HG03095 (cell line): ENCODE results near the gene PHACTR3.

Experiments used
- ATAC-seq: cut with Tn5 transposase; IDR thresholded peaks from one replicate; pipeline ENCODE4 v1.9.1; 2021; ENCODE audit warnings: moderate library complexity; ENCODE audit not compliant: unreplicated experiment

PHACTR3 gene

DNA sequence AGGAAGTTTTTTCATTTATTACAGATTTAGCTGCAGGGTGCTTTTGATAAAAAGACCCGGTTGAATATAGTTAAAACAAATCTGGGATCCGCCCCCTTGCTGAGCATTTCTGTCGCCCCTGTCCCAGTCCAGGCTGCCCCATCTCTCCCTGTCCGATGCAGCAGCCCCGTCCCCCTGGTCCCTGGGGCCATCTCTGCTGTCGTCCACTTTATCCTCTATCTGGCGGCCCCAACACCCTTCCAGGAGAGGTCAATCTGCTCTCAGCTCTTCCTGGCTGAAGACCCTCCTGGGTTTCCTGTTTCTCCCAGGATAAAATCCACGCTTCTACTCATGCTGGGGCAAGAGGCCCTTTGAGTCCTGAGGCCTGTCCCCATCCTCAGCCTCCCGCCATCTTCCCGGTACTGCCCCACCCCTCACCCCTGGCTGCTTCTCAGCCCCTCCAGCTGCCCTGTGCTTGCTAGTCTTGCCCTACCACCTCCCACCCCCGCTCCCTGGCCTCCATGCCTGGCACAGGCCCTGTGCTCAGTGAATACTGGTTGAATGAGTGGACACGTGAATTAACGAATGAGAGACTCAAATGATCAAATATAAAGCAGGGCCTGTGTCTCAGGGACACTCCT is 16.0 kb upstream of the PHACTR3 start:
- no peak for ATAC-seq

DNA sequence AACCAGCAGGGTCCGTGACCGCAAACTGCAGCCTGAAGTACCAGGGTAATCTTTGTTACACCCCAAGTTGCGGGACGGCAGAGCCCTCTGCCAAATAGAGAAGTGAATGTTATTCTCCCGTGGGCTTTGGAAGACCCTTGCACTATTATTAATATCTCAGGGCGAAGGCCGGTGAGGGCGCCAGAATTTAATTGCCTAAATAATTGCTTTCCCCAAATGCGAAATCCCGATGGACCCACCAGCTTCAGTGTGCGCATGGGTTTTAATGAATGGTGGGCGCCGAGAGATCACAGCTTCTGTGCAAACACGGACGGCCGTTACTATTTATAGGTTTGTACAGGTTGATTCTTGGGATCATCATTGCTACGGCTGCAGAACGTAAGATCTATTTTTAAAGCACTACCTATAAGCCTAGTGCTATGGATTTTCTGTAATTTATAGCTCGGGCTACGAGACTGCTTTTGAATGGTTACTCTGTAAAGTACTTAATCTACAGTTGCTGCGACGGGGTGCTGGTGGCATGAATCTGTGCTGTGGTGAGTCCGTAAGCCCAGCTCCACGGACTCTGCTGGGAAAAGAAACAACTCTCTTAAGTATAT is 15.2 kb upstream of the PHACTR3 start:
- ATAC-seq = no peak

DNA sequence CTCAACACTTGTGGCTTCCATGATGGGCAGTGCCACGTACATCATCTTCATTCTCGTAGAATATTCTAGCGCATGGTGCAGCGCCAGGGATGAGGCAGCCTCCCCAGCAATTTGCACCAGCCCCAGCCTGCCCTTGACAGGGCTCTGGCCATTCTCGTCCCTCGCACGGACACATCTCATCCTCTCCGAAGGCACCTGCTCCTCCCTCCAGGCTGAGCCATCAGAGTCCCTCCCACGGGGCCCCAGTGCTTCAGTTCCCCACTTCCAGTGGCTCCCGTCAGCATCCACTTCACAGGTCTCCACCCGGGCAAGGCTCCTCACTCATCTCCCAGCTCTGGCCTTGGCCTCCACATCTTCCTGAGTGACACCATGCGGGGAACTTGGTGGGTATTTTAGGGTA is 13.3 kb upstream of the PHACTR3 start:
- ATAC-seq = no peak

DNA sequence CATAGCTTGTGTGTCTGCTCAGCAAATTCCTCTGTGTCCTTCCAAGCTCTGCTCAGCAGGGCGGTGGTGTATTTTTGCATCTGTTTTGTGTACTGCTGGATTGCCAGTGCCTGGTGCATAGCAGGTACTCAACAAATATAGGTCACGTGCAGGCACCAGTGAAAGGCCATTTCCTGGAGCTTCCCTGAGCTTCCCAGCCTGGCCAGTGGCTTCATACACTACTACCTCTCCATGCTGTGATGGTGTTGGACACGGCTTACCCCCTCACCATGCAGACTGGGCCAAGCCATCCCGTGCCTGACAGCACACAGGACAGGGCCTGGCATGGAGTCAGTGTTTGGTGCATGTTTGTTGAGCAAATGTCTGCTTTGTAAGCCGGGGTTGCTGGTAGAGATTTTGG is 7.7 kb upstream of the PHACTR3 start:
- no peak for ATAC-seq

DNA sequence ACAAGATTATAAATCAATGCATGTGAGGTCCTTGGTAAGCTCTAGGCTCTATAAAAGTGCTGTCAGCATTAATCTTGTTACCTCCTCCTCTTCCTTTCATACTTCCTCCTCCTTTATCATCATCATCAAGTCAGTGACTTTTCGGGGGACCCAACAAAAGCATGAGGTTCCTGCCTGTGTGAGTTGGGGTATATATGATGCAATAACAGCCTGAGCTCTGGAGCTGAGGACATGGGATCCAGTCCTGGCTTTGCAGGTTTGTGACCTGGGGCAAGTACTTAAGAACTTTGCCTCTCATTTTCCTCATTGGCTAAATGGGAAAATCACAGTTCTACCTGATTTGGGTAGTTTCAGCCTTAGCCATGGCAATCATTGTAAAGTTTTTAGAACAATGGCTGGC is 7.1 kb upstream of the PHACTR3 start:
- ATAC-seq = no peak

DNA sequence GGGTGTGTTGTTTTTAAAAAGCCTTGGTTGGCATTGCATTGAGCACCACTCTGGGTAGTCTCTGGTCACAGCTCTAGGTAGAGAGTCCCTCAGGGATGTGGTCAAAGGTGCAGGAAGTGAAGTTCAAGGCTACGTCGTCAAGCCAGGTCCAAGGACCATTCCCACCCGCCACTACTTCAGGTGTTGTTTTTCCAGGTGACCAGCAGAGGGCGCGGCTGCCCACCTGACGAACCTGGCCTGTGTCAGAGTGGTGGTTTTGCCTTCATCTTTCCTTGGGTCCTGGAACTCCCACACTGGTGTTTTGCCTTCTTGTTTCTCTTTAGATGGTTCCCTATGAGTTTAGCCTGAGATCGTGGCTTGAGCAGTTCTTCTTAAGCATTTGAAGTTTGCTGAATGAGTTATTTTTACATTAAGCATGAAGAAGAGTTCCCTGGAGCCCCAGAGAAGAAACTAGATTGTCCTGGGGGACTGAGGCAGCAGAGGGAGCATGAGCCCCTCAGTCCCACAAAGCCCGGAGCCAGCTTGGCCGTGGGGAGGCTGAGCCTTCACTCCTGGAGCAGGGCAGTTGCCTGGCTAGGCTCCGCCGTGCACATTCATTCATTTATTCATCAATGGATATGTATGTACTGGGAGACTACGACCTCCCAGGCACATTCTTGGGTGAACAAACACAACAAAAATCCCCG is 5.6 kb upstream of the PHACTR3 start:
- no peak for ATAC-seq

DNA sequence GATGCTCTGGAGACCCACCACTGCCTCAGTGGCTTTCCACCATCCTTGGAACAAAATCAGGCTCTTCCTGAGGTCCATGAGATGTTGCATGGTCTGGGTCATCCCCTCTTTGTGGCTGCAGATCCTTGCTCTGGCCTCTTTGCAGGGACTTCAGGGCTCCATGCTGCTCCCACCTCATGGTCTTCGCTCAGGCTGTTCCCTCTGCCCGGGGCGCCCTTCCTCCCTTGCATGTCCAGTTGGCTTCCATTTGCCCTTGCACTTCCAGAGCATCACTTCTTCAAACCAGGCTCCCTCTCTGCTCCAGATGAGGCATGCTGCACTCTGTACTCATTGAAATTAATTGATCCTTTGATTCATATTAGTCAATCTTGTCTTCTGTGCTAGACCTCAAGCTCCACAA is 4.4 kb upstream of the PHACTR3 start:
- no peak for ATAC-seq

DNA sequence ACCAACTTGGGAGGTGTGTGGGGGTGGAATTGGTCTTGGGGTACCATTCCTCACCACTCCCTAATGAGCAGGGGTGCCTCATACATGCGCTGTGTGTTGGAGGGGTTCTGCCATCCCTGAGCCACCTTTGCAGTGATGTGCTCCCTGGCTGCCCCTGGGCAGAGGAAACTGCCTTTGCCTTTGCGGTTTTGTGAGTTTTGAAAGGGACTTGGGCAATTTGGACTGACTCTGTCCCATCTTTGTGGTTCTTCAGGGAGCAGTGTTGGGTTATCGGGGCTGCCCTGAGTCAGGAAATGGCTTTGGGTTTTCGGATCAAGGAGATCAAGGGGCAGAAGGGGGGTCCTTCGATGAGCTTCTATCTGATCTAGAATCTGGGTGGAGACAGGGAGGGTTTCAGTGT is 3.9 kb upstream of the PHACTR3 start:
- ATAC-seq = no peak

DNA sequence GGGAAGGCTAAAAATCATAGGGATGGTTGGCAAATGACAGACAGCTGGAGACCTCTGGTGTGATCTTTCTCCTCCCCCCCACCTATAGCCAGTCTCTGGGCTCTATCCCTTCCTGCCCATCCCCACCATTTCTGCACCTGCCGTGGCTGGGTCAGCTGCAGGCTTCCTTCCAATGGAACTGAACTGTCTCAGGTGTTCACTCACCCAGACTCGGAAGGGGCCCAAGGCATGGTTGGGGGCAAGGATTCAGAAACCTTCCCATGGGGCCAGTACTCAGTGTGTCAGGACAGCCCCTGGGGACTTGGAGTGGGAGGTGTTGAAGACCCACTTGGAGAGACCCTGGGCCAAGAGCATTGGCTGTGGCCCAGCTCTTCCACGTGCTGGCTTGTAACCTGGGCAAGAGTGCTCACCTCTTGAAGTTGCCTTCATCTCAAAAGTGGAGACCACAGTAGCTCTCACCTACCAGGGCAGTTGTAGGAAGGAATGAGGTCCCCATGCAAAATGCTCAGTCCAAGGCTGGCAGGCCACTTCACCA is 1.7 kb upstream of the PHACTR3 start:
- no peak for ATAC-seq

DNA sequence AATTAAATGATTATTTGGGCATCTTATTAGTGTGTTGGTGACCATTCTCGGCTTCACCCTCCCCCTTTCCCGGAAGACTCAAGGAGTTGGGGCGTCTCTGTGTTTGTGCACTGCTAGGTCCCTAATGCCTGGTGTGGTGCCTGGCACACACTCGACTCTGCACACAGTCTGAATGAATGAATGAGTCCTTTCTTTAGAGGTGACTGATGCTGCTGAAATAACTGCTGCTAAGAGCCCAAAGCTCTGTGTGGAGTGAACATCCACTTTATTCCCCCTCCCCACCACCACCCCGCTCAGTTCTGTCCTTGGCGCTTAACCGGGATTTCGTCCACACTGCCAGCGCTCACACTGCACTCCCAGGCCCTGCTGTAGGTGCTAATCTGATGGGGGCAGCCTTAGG is 1.2 kb upstream of the PHACTR3 start:
- ATAC-seq = no peak

DNA sequence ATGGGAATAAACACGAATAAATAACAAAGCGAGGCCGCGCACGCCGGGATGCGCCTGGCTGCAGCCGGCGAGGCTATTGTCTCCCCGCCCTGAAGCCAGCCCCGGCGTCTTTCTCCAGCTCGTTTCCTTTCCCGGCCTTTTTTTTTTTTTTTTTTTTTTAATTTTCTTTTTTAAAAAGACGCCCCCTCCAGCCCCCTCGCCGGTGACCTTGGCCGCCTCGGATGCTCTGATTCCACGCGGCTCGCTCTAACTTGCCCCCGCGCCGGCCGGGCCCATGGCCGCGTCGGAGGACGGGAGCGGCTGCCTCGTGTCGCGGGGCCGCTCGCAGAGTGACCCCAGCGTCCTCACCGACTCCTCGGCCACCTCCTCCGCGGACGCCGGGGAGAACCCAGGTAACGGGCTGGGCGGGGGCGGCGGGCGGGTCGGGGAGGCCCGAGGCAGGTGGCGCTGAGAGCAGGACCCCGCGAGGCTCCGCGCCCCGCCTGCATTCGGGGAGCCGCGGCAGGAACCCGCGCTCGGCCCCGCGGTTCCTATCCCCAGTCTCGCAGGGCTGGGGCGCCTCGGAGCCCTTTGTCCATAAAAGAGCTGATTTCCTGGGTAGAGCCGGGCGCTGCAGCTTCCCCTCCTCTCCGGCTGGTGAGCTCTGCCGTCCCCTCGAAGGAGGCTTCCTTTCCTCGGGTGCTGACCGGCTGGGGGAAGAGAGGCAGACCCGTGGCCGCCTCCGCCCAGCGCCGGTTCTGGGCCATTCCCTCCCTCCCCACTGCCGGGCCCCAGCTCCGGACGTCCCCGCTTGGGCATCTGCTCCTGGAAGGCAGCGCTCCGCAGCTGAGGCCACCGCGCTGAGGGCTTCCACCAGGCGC is 631 bp downstream of the PHACTR3 start:
- ATAC-seq = no peak

DNA sequence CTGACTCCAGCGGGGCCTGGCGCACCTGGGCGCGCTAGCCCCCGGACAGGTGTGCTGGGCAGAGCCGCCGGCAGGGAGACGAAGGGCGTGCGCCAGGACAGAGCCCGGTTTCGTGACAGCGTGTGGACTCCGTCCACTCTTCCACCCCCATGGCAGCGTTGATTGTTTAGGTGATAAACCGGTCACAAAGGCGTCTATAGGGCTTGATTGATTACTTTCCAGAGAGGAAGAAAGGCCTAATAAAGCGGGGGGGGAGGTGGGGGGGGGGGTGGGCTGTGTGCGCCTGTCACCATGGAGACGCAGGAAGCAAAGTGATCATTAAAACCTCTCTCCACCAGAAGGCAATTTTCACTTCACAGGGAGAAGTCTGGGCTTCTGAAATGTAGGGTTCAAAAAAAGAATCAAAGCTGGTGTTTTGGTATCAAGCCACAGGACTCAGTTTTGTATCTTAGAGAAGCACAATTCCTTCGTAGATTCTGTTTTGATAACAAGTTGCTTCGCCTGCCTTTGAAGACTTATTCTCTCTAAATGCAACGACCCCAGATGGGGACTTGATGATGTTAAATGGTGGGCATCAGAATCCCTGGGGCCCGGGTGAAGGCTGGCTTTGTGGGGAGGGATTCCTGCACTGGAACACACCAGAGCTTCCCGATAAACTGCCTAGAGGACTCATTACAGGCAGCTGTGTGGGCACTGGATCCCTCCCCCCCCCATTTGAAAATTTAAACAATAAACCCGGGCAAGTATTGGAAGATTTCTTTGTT is 1.4 kb downstream of the PHACTR3 start:
- ATAC-seq = no peak

DNA sequence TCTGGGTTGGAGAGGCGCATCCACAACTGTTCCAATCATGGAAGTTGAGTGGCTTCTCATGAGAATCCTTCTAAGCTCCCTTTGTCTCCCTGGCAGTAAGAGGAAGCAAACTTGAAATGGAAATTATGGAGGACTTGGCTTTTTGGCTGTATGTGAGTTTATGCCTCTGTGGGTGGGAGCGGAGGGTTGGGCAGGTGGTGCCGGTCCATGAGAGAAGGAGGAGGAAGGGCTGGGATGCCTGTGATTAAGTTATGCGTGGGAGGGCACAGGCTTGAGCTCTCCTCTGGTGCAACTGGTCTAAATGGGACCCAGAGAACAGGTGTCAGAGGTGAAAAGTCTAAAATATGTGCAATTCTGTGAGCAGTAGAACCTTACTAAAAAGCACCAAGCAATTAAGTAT is 2.2 kb downstream of the PHACTR3 start:
- ATAC-seq = no peak

DNA sequence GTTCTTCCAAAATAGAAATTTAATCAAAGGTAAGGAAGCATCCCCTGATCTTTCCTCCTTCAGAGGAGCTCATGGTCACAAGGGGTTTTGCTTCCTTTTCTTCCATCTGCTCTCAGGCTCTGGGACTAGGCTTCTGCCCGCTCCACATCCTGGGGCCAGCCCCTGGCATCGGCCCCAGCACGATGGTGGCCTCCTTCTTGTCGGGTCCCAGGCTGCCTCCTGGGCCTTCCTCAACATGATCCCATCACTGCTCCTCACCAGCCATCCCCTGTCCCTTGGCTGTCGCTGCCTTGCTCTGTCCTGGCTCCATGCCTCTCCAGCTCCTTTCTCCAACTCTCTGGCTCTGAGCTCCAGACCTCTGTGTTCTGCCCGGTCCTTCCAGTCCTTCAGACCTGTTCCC is 4.1 kb downstream of the PHACTR3 start:
- no peak for ATAC-seq

DNA sequence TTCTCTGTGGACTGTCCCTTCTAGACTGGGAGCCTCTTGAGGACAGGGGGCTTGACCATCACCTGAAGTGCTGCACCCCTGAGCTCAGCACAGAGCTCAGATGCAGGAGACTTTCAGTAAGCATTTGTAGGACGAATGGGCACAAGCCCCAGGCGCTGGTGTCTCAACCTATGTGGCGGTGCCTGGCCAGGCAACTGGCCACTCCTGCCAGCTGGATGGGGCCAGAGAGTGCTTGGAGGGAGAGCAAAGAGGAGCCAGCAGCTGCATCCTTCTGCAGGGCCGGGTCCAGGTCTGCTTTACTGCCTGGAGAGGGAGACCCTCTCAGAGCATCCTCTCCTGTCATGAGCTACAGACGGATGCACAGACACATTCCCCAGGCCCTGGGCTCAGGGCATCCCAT is 4.5 kb downstream of the PHACTR3 start:
- ATAC-seq = no peak

DNA sequence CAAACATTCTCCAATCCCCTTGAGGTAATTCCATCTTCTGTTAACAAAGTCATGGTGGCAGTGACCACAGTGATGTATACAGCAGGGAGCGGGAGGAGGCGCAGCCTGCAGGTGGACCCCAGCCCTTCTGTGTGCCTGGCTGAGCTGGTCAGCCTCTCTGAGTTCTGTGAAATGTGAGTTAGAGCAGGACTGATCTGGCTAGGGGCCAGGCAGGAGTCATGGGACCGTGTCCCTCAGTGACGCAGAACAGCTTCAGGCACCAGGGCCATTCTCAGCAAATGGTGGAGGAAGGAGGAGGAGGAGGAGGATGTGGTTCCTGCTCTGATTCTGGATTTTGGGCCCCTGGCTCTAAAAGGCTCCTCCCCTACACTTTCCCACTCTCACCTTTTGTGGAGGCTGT is 6.9 kb downstream of the PHACTR3 start:
- no peak for ATAC-seq

DNA sequence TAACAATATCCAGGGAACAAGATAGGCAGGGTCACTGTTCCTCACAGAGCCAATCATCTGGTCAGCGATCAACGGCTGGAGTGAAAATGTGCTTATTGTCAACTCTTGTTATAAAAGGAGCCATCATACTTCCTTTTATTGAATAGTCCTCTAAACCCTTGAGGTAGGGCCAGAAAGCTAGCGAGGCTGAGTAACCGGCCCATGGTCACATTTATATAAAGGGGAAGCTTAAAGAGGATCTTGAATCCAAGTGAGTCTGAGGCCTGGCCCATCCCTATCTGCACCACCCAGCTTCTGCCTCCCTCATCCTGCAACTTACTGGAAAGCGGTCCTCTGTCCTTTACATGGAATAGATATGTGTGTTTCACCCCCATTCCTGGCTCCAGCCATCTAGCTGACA is 9.5 kb downstream of the PHACTR3 start:
- ATAC-seq = no peak

DNA sequence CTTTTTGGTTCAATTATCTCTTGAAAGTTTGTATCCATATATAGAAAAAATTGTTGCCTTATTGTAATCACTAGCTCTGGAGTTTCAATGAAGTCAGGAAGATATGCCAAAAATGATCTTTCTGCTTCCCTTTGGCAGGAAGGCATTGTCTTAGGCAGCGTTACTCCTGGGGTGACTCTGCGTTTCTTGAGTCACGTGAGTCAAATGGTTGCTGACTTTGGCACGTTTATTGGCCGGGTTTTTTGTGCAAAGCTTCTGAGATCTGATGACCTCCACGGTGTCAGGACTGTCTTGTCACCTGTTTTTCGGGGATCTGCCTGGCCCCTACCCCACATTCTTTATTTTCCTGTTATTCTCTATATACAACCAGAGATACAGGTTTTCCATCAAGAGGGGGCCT is 10.4 kb downstream of the PHACTR3 start:
- no peak for ATAC-seq

DNA sequence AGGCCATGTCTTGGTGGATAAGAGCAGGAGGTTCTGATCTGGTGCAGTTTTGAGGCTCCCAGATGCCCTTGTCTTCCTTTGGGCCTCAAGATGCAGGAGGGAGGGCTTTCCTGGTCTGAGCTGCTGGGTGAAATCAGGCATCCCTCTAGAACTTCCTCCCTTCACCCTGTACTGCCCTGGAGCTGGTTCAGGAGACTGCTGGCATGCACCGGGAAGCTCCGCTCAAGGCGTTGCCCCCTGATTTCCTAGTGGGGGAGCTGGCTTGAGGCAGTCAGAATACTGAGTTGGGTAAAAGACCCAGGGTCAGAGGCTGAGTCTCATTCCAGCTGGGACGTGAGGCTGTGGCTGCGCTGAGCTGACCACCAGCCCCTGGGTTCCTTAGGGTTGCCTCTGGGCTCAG is 12.0 kb downstream of the PHACTR3 start:
- ATAC-seq = no peak

DNA sequence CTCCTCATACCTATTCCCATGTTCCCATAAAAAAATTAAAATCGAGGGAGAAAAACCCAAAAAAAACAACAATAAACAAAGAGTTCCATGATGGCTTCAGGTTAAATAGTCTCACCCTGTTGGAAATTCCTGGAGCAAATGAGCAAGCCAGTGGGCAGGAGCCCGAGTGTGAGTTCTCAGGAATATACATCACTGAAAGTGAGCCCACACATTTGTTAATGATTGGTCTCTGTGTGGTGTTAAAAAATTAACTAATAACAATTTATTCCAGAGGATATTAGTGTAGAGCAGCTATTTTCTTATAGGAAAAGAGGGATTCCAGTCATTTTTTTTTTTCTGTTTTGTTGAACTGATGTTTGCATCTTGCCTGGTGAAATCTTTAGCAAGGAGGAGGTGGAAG is 12.9 kb downstream of the PHACTR3 start:
- no peak for ATAC-seq

DNA sequence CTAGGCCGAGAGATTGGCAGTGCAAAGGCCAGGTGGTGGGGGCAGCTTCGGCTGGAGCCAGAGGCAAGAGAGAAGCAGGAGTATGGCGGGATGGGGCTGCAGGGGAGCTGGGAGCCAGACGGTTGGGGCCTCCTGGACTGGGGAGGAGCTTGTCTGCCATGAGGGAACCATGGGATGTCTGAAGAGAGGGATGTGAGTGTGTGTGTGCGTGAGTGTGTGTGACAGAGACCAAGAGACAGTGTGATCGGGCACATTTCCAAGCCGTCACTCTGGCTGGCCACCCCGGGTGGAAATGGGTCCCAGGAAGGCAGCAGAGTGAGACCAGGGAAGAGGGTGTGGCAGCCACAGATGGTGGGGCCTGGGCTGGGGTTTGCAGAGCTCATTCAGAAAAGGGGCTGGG is 13.8 kb downstream of the PHACTR3 start:
- ATAC-seq = no peak
